HG03439 (cell line): ENCODE data around the gene GPX2.

Source experiments
- ATAC-seq: cut with Tn5 transposase; IDR thresholded peaks from one replicate; pipeline ENCODE4 v1.9.1; 2021; ENCODE audit warnings: mild to moderate bottlenecking, moderate library complexity; ENCODE audit not compliant: unreplicated experiment

Gene GPX2

DNA sequence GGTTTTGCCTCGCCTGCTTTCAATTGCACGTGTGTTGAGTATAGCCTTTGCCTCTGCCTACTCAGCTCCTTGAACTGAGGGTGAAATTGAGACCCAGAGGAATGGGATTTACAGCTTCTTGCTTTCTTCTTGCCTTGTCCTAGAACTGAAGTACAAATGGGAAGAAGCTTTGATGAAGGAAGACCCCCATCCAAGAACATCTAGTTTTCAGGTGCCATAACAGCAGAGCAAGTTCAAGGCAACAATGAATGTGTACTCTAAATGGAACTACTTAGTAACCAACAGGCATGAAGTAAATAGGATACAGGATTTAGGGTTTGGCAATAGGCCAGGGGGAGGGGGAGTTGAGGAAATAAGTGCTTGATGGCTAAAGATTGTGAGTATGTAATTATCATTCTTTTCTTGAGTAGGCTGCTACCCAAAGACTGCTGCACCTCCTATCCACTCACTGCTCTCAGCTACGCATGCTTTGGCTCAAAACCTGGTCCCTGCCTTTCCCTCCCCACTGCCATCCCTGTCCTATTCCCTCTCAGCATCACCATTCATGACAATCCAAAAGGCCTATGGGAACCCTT, 2.1 kb downstream of the GPX2 start:
- no peak for ATAC-seq

DNA sequence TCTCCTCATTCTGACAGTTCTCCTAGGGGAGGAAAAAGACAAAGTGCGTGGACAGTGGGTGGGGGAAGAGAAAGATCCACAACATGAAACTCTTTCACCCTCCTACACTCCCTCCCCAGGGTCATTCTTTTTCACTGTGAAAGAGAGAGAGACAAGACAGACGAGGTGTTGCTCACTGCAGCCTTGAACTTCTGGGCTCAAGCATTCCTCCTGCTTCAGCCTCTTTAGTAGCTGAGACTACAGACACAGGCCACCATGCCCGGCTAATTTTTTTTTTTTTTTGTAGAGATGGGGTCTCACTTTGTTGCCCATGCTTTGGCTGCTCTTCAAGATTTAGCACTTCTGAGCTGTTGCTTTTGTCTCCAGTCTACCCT, 2.7 kb downstream of the GPX2 start:
- ATAC-seq = no peak

DNA sequence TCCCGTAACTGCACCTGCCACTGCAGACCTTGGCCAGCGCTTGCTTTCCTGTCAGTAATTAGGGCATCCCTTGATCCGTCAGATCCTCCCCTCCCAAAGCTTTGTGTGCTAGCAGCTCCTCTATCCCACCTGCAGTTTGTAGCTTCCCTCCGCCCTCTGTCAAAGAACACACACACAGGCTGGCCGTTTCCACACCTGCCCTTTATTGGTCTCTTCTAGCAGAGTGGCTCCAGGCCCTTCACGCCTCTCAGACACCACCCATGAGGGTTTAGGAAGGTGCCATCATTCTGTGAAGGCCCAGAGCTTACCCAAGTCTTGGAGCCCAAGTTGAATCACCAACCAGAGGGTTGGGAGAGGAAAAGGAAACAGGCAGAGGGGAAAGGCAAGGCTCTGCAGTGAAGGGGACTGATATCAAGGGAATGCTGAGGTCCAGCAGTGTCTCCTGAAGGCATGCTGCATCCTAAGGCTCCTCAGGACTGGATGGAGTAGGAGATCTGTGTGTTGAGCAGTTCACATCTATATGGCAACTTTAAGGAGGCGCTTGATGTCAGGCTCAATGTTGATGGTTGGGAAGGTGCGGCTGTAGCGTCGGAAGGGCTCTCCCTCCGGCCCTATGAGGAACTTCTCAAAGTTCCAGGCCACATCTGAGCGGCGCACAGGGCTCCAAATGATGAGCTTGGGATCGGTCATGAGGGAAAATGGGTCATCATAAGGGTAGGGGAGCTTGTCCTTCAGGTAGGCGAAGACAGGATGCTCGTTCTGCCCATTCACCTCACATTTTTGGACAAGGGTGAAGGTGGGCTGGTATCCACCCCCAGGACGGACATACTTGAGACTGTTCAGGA, 3.4 kb downstream of the GPX2 start:
- no peak for ATAC-seq

DNA sequence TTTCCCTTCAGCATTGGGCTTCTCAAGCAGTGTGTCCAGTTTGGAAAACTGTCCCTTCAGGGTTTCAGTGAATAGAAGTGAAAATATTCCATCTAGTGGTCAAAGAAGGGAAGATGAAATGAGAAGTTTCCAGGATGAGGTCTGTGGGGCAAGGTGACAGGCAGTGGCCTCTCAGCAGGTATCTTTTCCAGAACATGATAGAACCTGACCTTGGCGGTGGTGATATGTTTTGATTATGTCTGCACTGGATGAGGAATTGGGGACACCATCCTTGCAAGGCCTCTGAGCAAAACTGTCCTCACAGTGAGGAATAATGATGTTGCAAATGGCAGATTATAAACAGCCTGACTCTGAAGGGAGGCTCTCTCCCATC, 4.7 kb downstream of the GPX2 start:
- no peak for ATAC-seq

DNA sequence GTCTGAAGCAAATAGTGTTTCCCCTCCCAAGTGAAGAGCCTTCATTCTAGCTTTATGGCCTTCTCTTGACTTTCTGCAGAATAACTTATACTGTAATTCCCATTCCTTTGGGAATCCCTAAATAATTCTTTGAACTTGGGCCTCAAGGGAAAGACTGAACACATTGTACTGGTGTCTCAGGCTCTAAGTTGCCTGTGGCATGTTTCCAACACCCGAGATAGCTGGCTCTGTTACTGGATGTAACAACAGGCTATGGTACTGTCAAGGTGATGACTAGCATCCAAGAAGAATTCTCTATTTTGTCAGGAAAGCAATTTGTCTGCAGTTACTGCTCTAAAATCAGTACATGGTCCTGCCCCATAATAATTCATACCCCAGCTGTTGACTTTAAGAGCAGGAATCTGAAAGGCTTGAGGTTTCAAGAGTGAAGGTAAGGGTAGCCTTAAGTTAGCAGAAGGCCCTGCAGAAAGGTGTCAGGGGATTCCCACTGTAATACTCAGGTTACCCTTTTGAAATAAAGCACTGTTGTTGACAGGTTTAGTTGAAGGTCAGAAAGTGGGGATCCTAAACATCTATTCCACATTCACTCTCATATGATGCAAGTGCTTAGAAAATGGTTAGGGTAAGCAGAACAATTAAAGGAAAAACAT, 5.2 kb downstream of the GPX2 start:
- ATAC-seq = no peak

DNA sequence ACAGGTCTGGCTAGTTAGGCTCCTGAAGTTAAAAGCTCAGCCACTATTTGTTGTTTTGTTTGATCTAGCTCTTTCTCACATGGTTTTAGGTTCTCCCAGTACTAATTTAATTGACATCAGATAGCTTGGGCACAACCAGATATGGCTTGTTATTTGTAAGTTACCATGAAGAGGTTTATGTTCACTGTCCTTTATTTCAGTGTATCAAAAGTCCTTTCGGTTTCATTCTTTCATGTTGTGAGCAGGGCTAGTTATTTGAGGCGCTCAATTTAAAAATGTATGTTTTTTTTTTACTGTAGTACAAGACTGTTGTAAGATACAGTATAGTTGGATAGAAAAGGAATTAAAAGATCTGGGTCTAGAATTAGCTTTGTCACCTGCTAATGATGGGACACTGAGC, 7.0 kb downstream of the GPX2 start:
- no peak for ATAC-seq

- ATAC-seq = no peak
Measured at GRCh38 chr14:64934338-64934929, 8.1 kb downstream of the GPX2 start.

DNA sequence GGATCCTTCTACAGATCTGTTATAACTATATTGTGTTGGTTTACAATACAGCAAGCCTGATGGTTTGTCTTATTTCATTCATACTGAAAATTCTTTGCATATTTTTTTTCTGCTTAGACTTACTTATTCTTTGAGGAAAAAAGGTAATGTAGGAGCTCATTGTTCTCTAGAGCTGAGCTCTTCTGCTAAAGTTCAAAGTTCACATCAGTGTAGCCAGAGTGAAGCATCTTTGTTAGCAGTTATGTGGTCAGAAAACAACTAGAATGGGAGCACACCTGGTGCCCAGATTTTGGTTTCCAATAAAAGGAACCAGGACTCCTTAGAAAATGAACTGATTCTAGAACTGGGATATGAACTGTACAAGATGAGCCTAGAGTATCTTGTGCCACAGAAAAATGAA, 10.3 kb downstream of the GPX2 start:
- ATAC-seq = no peak

- ATAC-seq = no peak
Measured at GRCh38 chr14:64931123-64931522, 11.4 kb downstream of the GPX2 start.

DNA sequence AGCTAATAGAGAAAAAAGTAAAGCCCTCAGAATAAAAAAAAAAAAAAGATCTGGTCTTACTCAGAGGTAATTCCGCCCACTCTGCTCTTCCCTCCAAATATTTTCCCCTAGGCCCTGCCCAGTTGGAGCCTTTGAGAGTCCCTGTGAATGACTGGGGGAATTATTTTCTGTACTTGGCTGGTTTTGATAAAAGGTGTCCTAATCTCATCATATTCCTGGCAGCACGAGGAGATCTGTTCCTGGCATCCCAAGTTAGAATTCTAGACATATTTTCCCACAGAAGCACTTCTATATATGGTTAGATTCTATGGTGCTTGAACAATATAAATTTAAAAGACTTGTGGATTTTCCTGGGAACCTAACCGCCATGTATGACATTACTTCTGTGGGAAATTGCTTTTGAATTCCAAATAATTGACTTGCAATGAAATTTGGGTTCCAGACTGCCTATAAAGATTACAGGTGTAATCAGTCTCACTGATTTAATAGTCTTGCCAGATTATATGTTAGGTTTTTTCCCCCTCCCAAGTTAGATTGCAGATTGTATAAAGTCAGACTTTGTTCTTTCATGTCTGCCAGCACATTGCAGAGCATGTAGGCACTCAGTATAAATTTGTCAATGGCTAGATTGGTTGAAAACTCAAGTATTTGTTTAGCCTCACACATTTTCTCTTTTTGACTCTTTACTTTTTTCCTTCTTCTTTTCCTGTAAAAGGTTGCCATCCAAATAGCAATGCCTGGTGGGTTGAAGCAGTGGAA, 12.3 kb downstream of the GPX2 start:
- ATAC-seq = no peak

- no peak for ATAC-seq
Measured at GRCh38 chr14:64929014-64929359, 13.6 kb downstream of the GPX2 start.

GRCh38 chr14:64928239-64929013, 14.1 kb downstream of the GPX2 start:
- no peak for ATAC-seq

DNA sequence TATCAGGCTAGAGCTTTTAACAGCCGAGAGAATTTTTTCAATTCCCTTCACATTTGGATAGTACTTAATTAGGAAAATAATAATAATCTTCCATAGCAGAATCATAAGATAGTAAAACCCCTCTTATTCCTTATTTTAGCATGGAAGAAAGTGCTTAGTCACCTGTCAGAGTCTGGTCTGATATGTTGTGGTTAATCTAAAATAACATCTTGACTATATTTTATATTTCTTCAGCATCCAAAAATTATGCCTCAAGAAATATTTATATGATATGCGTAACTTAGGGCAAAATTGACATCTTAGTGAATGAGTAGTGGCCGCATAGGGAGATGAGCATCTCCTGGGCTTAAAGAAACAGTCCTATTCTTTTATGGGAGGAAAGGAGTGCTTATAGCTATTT, 15.5 kb downstream of the GPX2 start:
- no peak for ATAC-seq

- ATAC-seq = no peak
Measured at GRCh38 chr14:64926398-64926995, 16.0 kb downstream of the GPX2 start.

GRCh38 chr14:64923015-64923414, 19.5 kb downstream of the GPX2 start:
- no peak for ATAC-seq

- ATAC-seq = no peak
Measured at GRCh38 chr14:64920465-64920864, 22.1 kb downstream of the GPX2 start.

DNA sequence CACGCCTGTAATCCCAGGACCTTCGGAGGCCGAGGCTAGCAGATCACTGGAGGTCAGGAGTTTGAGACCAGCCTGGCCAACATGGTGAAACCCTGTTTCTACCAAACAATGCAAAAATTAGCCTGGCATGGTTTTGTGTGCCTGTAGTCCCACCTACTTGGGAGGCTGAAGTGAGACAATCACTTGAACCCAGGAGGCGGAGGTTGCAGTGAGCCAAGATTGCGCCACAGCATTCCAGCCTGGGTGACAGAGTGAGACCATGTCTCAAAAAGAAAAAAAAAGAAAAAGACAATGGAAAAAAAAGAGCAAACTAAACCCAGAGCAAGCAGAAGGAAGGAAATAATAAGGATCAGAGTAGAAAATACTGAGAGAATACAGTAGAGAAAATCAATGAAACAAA, 22.9 kb downstream of the GPX2 start:
- no peak for ATAC-seq

GRCh38 chr14:64919215-64919614, 23.3 kb downstream of the GPX2 start:
- no peak for ATAC-seq

DNA sequence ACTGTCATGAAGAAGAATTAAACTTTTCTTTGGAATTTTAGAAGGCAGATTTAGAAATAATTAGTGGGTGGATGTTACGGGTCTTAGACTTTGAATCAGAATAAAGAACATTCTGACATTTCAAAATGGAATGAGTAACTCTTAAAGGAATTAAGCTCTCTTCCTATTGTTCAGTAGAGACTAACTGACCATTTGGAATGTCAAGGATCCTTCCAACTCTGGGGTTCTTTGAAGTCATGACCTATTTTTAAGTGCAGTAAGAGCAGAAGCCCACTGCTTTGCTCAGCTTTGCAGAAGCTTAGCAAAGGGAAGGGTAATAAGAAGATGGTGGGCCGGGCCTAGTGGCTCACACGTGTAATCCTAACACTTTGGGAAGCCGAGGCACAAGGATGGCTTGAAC, 24.3 kb downstream of the GPX2 start:
- ATAC-seq = no peak

DNA sequence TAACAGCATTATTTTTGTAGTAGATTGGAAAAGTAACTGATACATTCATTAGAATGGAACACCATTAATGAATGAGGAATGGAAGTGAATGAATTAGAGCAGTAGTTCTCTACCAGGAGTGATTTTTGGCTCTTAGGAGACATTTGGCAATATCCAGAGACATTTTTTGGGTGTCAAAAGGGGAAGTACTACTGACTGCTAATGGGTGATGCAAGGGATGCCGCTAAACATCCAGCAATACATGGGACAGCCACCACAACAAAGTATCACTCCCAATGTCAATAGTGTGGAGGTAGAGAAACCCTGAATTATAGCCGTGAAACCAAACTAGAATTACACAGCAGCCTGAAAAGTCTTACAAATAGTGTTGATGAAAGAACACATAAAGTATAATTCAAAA, 26.7 kb downstream of the GPX2 start:
- no peak for ATAC-seq
